Measurements from ENCODE around the gene DACT2. TPM values are rescaled to one million over a fixed set of nuclear protein-coding genes. Genes with fewer than 3 reads are reported as not detected.

DACT2 gene
- total and polyA plus RNA-seq, 2 of the 8 experiments (the other 6 are each of a cell fraction or from before 2014, with no cell fraction given) = 2.9 to 3.1 TPM

DNA sequence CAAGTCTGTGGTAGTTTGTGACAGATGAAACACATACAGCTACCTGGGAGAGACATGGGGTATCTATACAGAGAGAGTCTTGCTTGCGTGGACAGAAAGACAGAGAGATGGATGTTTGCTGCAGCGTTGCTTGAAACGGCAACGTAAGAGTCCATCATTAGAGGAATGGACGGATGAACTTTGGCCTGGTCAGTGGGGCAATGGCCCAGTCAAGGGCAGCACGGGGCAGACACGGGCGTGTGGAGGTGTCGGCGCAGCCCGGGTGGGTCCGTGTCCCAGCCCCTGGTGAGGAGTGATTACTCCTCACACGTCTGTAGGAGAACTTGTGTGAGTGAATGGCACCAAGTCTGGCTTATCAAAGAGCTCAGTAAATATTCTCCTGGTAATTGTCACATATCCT, 21.9 kb downstream of the DACT2 start:
- no peak overlapping the region for H4K8ac ChIP-seq (ENCODE audit: extremely low read depth, insufficient read depth, low read length)
- H3K36me3 ChIP-seq (ENCODE audit: control insufficient read depth in 2 of 4, insufficient read depth in 4 of 4, low read length in 3 of 4) = no peaks in the 10 kb centered on the region
- peaks cover 4 to 13% (median 8%) of the 10 kb centered on the region in 4 experiments for H3K4me1 ChIP-seq (replicated peaks in 1 of 4; ENCODE audit: control insufficient read depth in 3 of 4, insufficient read depth in 4 of 4, low read length in 3 of 4)
- H3K79me1 ChIP-seq (ENCODE audit: low read depth, low read length) = no peaks in the 10 kb centered on the region
- no peak overlapping the region for H4K5ac ChIP-seq (ENCODE audit: insufficient read length, low read depth, low read length)
- no peak overlapping the region for H3K23ac ChIP-seq (ENCODE audit: insufficient read length)
- no peak overlapping the region for H2AK5ac ChIP-seq (ENCODE audit: low read depth, low read length)
- H3K27ac ChIP-seq (ENCODE audit: low read depth, low read length) = no peak overlapping the region
- 96% methylated on average over 13 of the region's 13 CpGs; no CpG with 5 or more reads in 1 of the 2 experiments for WGBS, 2 experiments (ENCODE audit: extremely low coverage in 1 of 2, insufficient coverage in 1 of 2, insufficient read length in 1 of 2, insufficient replicate concordance in 2 of 2, low coverage in 1 of 2, low lambda C conversion rate in 2 of 2, missing lambda C conversion rate in 1 of 2)
- no peaks in the 10 kb centered on the region for H3K9me3 ChIP-seq (ENCODE audit: insufficient read depth in 2 of 2, low read depth in 1 of 2, low read length in 1 of 2)
- H2BK20ac ChIP-seq (ENCODE audit: low read length) = no peak overlapping the region
- no peaks in the 10 kb centered on the region for H3K23me2 ChIP-seq (ENCODE audit: low read depth, low read length)
- no peaks in the 10 kb centered on the region for H3K79me2 ChIP-seq (ENCODE audit: control insufficient read depth in 1 of 2, insufficient read depth in 2 of 2, low read length in 2 of 2)
- peaks cover 0 to 13% (median 6%) of the 10 kb centered on the region in 4 experiments; a peak in 6 of 7 replicates for H3K27me3 ChIP-seq (replicated peaks in 1 of 4; ENCODE audit: control insufficient read depth in 3 of 4, extremely low read depth in 1 of 4, insufficient read depth in 3 of 4, low read length in 3 of 4)
- H3K4me3 ChIP-seq (ENCODE audit: extremely low read depth in 1 of 4, insufficient read depth in 2 of 4, low read depth in 3 of 4, low read length in 4 of 4) = no peak overlapping the region
- no peak overlapping the region for H3K4ac ChIP-seq (replicated peaks; ENCODE audit: insufficient read length, low read depth, low read length)
- no peak overlapping the region for H2BK15ac ChIP-seq (ENCODE audit: low read length)
- H3K4me2 ChIP-seq (ENCODE audit: insufficient read depth in 1 of 2, low read depth in 2 of 2, low read length in 2 of 2) = no peak overlapping the region
- no peak overlapping the region for H2BK120ac ChIP-seq (replicated peaks; ENCODE audit: low read depth, low read length)
- H2BK5ac ChIP-seq (ENCODE audit: low read depth, low read length) = no peak overlapping the region
- no peak overlapping the region for H3K14ac ChIP-seq (ENCODE audit: insufficient read length)
- H3K18ac ChIP-seq (ENCODE audit: extremely low read depth, low read length) = no peak overlapping the region
- H4K91ac ChIP-seq (replicated peaks; ENCODE audit: insufficient read length, low read length) = no peak overlapping the region
- no peak overlapping the region for H2BK12ac ChIP-seq (ENCODE audit: low read depth, low read length)
- no peak for FAIRE-seq
- H2AFZ ChIP-seq (ENCODE audit: low read length) = no peak overlapping the region
- POLR2A ChIA-PET (ENCODE audit: partially characterized antibody) = interaction anchor here (1.0 kb wide), 1 partner anchor 14 kb away, joined by 3 read pairs; no protein-coding TSS in a partner anchor
- H3K56ac ChIP-seq (replicated peaks; ENCODE audit: insufficient read length, low read depth, low read length) = no peak overlapping the region
- H4K20me1 ChIP-seq (replicated peaks in 1 of 2; ENCODE audit: control insufficient read depth in 1 of 2, insufficient read depth in 2 of 2, low read length in 2 of 2) = no peaks in the 10 kb centered on the region
- H3K9ac ChIP-seq (replicated peaks in 1 of 4; ENCODE audit: extremely low read depth in 1 of 4, low read depth in 3 of 4, low read length in 3 of 4) = no peak overlapping the region
- CTCF ChIA-PET (ENCODE audit: partially characterized antibody) = interaction anchor here (1.3 to 2.1 kb wide), 4 partner anchors 10 to 34 kb away, joined by 3 to 7 read pairs (median 4); no protein-coding TSS in a partner anchor
- DNase-seq (ENCODE audit: low read depth in 1 of 2, low spot score in 2 of 2) = no peak
- TF ChIP-seq SP2 (IDR thresholded peaks at IDR 0.05; ENCODE audit: low read length) (no peak), CBX5 (IDR thresholded peaks at IDR 0.05; ENCODE audit: low read depth, low read length) (no peak), RBBP5 (IDR thresholded peaks at IDR 0.05; ENCODE audit: borderline replicate concordance, low read depth, low read length) (no peak)
